ENCODE measurements around the gene ZBTB20. TPM values are rescaled to one million over a fixed set of nuclear protein-coding genes. Genes with fewer than 3 reads are reported as not detected.

The ZBTB20 gene
- total RNA-seq, 1 experiment from 2014 or later: 10.7 TPM

DNA sequence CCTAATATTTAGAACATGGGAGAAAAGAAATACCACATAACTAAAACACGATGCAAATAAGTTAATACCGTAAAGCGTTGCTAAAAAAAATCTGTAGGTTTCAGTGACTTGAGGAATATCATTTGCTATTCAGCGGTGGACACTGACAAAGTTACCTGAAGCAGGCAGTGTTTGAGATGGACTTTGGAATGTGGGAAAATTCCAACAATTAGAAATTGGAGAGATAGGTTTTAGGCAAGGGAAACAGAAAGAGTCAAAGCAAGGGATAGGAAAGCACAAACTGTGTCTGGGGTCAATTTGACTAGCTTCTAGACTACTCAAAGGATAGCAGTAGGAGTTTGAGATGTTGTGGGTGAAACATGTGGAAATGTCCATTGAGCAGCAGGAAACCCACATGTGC, 680.3 kb downstream of the ZBTB20 start:
- no peaks in the 10 kb centered on the region for H3K4me1 Mint-ChIP-seq (ENCODE audit: insufficient read depth, unreplicated experiment)
- POLR2A ChIA-PET: interaction anchor here (0.6 kb wide), 1 partner anchor 29 kb away, joined by 3 read pairs; no protein-coding TSS in a partner anchor
- DNase-seq (ENCODE audit: unreplicated experiment): no peak
- H3K27ac Mint-ChIP-seq (ENCODE audit: low read depth, unreplicated experiment): no peak overlapping the region
- intact Hi-C loops (cut with micrococcal nuclease): no loop called here
- no peaks in the 10 kb centered on the region for H3K36me3 Mint-ChIP-seq (ENCODE audit: insufficient read depth, unreplicated experiment)
- H3K9me3 Mint-ChIP-seq (ENCODE audit: unreplicated experiment): no peaks in the 10 kb centered on the region
- CTCF ChIA-PET: interaction anchor here (1.4 kb wide), 1 partner anchor 19 kb away, joined by 4 read pairs; no protein-coding TSS in a partner anchor
- TF ChIP-seq, protein P1, sequence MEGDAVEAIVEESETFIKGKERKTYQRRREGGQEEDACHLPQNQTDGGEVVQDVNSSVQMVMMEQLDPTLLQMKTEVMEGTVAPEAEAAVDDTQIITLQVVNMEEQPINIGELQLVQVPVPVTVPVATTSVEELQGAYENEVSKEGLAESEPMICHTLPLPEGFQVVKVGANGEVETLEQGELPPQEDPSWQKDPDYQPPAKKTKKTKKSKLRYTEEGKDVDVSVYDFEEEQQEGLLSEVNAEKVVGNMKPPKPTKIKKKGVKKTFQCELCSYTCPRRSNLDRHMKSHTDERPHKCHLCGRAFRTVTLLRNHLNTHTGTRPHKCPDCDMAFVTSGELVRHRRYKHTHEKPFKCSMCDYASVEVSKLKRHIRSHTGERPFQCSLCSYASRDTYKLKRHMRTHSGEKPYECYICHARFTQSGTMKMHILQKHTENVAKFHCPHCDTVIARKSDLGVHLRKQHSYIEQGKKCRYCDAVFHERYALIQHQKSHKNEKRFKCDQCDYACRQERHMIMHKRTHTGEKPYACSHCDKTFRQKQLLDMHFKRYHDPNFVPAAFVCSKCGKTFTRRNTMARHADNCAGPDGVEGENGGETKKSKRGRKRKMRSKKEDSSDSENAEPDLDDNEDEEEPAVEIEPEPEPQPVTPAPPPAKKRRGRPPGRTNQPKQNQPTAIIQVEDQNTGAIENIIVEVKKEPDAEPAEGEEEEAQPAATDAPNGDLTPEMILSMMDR (IDR thresholded peaks at IDR 0.05; ENCODE audit: unreplicated experiment): no peak
- H3K4me3 Mint-ChIP-seq (ENCODE audit: unreplicated experiment): no peak overlapping the region
- no TSS peak for BruUV-seq (replicated peaks)
- no peaks in the 10 kb centered on the region for H3K27me3 Mint-ChIP-seq (ENCODE audit: insufficient read depth, unreplicated experiment)

DNA sequence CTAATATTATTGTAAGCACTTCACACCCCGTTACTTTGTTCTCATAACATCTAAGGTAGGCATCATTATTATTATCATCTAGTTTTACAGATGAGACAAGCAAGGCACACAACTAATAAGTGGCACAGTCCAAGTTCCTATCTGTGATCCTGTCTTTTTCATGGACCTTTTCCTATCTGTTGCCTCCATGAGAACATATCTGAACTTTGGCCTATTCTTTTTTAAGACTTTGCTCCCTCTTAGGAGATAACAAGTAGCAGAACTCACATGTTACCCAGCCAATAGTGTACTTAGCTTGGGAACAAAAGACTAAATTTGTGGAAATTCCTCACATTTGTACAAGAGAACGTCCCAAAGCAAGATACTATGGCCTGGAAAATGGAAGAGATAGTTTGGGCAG, 680.8 kb downstream of the ZBTB20 start:
- ChIA-PET CTCF (no interaction called here), POLR2A (interaction anchor here (0.6 kb wide), 1 partner anchor 29 kb away, joined by 3 read pairs; no protein-coding TSS in a partner anchor)
- DNase-seq (ENCODE audit: unreplicated experiment): no peak
- no peak overlapping the region for H3K27ac Mint-ChIP-seq (ENCODE audit: low read depth, unreplicated experiment)
- intact Hi-C loops (cut with micrococcal nuclease): no loop called here
- no peaks in the 10 kb centered on the region for H3K27me3 Mint-ChIP-seq (ENCODE audit: insufficient read depth, unreplicated experiment)
- H3K36me3 Mint-ChIP-seq (ENCODE audit: insufficient read depth, unreplicated experiment): no peaks in the 10 kb centered on the region
- TF ChIP-seq, protein P1 (IDR thresholded peaks at IDR 0.05; ENCODE audit: unreplicated experiment): no peak
- no peaks in the 10 kb centered on the region for H3K4me1 Mint-ChIP-seq (ENCODE audit: insufficient read depth, unreplicated experiment)
- H3K4me3 Mint-ChIP-seq (ENCODE audit: unreplicated experiment): no peak overlapping the region
- no TSS peak for BruUV-seq (replicated peaks)
- H3K9me3 Mint-ChIP-seq (ENCODE audit: unreplicated experiment): no peaks in the 10 kb centered on the region

DNA sequence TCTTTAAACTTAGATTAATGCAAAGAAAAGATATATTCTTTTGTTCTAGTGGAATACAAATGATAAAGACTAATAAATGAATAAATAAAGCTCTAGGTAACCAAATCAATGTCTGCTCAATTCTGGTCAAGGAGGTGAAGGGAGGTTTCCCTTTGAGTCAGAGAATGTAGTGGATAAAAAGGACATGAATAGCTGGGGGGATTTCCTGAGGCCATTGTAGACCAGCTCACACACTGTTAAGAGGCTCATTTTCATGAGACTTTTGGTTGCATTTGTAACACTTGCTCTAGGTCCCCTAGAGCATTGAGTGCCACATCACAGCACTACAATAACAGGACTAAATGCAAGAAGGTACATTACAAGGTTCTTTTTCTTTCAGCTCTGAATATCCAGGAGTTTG, 682.5 kb downstream of the ZBTB20 start:
- no peaks in the 10 kb centered on the region for H3K27me3 Mint-ChIP-seq (ENCODE audit: insufficient read depth, unreplicated experiment)
- ChIA-PET CTCF (interaction anchor here (0.5 kb wide), 1 partner anchor 215 kb away, joined by 3 read pairs; no protein-coding TSS in a partner anchor), POLR2A (interaction anchor here (0.7 kb wide), 1 partner anchor 64 kb away, joined by 3 read pairs; no protein-coding TSS in a partner anchor)
- H3K27ac Mint-ChIP-seq (ENCODE audit: low read depth, unreplicated experiment): no peak overlapping the region
- TF ChIP-seq, protein P1 (IDR thresholded peaks at IDR 0.05; ENCODE audit: unreplicated experiment): no peak
- H3K9me3 Mint-ChIP-seq (ENCODE audit: unreplicated experiment): no peaks in the 10 kb centered on the region
- no peak for DNase-seq (ENCODE audit: unreplicated experiment)
- no peaks in the 10 kb centered on the region for H3K4me1 Mint-ChIP-seq (ENCODE audit: insufficient read depth, unreplicated experiment)
- H3K36me3 Mint-ChIP-seq (ENCODE audit: insufficient read depth, unreplicated experiment): no peaks in the 10 kb centered on the region
- H3K4me3 Mint-ChIP-seq (ENCODE audit: unreplicated experiment): no peak overlapping the region
- intact Hi-C loops (cut with micrococcal nuclease): no loop called here
- BruUV-seq (replicated peaks): no TSS peak

DNA sequence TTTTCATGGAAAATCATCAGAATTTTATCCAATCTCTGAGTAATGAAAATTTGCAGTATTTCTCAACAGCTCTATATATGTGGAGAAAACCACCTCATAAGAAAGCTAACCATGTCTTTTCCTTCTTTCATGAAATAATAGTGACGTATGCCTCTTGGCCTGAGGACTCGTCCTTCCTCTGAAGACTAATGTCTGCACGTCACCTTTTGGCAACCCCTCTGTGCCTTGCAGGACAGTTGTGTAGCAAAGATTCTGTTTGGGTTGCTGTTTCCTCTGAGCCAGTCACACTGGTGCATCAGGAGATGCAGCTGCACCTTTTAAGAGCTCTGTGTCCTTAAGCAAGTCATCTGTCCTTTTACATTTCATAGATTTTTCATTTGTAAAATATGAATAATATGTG, 684.3 kb downstream of the ZBTB20 start:
- Mint-ChIP-seq H3K9me3 (ENCODE audit: unreplicated experiment) (no peaks in the 10 kb centered on the region), H3K27me3 (ENCODE audit: insufficient read depth, unreplicated experiment) (no peaks in the 10 kb centered on the region), H3K4me1 (ENCODE audit: insufficient read depth, unreplicated experiment) (no peaks in the 10 kb centered on the region), H3K36me3 (ENCODE audit: insufficient read depth, unreplicated experiment) (no peaks in the 10 kb centered on the region), H3K4me3 (ENCODE audit: unreplicated experiment) (no peak overlapping the region), H3K27ac (ENCODE audit: low read depth, unreplicated experiment) (no peak overlapping the region)
- POLR2A ChIA-PET: interaction anchor here (1.2 to 2.2 kb wide), 2 partner anchors 13 to 40 kb away, joined by 3 to 9 read pairs; no protein-coding TSS in a partner anchor
- no TSS peak for BruUV-seq (replicated peaks)
- CTCF ChIA-PET: interaction anchor here (0.6 kb wide), 3 partner anchors 27 to 1528 kb away, joined by 3 read pairs; no protein-coding TSS in a partner anchor
- no peak for DNase-seq (ENCODE audit: unreplicated experiment)
- intact Hi-C loops (cut with micrococcal nuclease): no loop called here
- TF ChIP-seq, protein P1 (IDR thresholded peaks at IDR 0.05; ENCODE audit: unreplicated experiment): no peak

Data from MCF 10A (cell line).